CD4-positive, alpha-beta T cell treated with Interleukin-15 for 1 hour (primary cell): ENCODE data around the gene CACNB3.
"Not testable (repeated sequence)": the region's sequence is repeated elsewhere in the genome, so short reads cannot be mapped to it uniquely, and the experiment has no call there.

Experiments
- DNase-seq: peaks from one replicate; pipeline ENCODE4 v3.0.0-alpha.2; 2020

The CACNB3 gene

DNA sequence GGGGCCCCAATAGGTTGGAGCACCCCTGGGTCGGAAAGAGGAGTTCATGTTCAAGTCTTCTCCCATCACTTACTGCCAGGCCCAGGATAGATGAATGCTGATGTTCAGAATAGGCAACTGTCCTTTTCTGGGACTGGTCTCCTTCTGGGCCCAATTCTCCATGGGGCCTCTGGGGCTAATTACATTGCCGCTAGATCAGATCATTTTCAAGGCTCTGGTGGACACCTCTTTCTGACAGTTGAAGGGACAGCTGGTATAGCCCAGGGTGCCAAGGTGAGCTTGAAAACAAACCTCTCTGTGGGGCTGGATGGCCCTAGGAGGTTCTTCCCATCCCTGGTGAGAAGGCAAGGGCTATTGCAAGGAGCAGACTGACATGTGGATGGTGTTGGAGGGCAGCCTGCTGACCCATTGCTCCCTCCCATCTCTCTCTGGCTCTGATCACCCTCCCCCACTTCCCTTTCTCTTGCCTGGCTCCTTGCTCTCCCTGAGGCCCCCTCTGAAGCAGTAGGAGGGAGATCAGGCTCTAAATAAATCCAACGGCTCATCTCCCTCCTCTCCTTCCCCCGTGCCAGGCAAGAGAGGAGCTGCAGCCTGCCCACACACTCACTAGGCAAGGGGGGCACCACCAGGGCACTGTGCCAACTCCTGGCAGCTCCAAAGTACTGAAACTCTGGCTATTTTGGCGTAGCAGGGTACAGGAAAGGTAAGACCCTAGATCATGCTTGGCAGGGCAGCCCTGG is 1.9 kb downstream of the CACNB3 start:
- DNase-seq, result no peak

DNA sequence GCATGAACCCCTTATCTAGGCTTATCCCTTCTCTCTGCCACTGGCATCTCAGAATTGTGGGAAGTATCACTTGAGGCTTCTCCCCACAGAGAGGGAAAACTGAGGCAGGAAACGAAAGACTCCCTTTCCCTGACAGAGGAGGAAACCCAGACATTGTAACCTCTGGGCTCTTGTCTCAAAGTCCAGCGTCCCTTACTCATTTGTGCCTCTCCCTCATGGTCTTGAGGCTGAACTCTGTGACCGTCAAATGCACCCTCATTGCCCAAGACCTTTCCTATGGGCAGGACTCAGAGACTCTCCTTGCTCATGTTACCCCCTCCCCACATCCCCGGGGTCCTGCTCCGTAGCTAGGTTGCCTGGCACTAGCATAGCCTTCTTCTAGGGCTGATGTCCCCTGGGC is 3.8 kb downstream of the CACNB3 start:
- DNase-seq, result no peak

DNA sequence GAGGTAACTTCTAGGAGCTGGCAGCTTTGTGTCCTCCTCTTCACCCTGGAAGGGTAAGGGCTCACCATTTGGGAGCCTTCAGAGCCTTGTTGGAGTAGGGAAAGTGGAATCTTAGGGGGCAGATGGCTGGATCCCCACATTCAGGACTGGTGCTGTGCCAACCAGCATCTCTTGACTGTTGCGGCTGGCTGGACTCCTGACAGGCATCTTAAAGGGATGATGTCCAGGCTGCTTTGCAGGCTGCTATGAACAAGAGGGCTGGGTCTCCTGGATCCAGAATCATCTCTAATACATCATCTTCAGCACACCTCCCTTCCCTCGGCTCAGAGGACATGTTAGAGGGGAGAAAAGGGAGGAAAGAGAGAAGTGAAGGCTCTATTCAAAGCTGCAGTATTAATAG is 4.4 kb downstream of the CACNB3 start:
- DNase-seq, result no peak

DNA sequence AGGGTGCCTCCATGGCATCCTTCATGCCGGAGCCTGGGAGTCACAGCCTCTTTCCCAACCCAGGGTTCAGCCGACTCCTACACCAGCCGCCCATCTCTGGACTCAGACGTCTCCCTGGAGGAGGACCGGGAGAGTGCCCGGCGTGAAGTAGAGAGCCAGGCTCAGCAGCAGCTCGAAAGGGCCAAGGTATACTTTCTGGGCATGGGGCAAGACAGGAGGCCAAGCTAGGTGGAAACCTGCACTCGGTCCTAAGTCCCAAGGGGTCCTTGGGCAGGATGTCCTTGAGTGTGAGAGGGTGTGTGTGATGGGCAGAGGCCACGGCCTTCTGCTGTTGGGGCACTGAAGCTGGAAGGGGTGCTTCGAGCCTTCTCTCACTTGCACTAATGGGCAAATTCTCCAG is 5.0 kb downstream of the CACNB3 start:
- DNase-seq, result no peak

DNA sequence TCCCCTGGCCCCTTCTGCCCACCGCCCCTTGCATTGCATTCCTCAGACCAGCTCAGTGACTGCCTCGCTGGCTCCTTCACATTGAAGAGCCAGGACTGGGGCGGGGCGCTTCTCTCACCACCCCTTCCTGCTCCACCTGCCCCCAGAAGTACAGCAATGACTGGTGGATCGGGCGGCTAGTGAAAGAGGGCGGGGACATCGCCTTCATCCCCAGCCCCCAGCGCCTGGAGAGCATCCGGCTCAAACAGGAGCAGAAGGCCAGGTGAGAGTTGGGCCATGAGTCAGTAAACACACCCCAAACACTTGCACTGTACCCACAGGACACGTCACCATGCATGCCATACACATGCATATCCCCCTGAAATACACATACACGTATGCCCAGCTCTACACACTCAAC is 5.8 kb downstream of the CACNB3 start:
- no peak for DNase-seq

DNA sequence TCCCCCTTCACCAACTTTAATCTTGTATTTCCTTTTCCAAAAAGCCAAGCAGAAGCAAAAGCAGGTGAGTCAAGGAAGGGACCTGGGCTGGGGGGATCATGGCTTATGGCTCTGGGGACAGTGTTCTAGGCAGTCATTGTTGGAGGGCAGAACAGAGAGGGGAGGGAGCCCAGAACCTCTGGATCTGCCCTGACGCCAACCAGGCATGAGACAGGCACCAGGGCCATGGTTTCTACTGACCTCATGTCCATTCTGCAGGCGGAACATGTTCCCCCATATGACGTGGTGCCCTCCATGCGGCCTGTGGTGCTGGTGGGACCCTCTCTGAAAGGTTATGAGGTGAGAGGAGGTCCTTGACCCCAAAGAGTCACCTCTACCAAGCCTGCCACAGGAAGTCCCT is 6.6 kb downstream of the CACNB3 start:
- no peak for DNase-seq

DNA sequence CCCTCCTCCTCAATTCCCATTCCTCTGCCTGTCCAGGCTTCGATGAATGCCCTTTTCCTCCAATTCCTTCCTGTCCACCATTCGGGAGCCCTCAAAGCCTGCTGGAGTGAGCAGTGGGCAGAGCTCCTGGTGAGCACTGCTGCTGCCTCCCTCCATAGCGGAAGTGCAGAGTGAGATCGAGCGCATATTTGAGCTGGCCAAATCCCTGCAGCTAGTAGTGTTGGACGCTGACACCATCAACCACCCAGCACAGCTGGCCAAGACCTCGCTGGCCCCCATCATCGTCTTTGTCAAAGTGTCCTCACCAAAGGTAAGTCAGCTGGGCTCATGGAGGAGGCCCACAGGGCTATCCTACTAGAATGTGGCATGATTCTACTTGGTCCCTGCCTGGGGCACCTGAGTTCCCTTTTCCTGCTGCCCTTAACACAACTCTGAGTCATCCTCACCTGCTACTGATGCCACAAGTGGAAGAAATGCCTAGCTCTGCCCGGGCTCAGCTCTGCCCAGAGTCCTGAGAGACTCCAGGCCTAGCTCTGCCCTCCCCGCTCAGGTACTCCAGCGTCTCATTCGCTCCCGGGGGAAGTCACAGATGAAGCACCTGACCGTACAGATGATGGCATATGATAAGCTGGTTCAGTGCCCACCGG is 8.0 kb downstream of the CACNB3 start:
- DNase-seq, result no peak

DNA sequence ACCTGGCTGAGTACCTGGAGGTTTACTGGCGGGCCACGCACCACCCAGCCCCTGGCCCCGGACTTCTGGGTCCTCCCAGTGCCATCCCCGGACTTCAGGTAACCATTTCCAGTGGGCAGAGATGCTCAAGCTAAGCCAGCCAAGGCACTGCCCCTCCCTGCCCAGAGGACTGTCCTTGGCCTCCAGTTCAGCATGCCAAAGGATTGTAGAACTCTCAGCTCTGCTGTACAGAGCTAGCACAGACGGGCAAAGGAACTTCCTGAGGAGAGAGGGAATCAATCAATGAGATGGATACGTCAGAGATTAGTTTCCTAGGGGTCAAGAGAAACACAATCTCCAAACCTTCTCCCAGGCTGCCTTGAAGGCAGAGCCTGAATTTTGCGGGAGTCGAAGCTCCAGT is 8.7 kb downstream of the CACNB3 start:
- DNase-seq, result no peak

DNA sequence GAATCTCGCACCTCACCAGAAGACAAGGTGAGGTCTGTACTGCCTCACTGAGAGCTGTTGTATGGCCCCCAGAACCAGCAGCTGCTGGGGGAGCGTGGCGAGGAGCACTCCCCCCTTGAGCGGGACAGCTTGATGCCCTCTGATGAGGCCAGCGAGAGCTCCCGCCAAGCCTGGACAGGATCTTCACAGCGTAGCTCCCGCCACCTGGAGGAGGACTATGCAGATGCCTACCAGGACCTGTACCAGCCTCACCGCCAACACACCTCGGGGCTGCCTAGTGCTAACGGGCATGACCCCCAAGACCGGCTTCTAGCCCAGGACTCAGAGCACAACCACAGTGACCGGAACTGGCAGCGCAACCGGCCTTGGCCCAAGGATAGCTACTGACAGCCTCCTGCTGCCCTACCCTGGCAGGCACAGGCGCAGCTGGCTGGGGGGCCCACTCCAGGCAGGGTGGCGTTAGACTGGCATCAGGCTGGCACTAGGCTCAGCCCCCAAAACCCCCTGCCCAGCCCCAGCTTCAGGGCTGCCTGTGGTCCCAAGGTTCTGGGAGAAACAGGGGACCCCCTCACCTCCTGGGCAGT is 9.3 kb downstream of the CACNB3 start:
- DNase-seq, result no peak

DNA sequence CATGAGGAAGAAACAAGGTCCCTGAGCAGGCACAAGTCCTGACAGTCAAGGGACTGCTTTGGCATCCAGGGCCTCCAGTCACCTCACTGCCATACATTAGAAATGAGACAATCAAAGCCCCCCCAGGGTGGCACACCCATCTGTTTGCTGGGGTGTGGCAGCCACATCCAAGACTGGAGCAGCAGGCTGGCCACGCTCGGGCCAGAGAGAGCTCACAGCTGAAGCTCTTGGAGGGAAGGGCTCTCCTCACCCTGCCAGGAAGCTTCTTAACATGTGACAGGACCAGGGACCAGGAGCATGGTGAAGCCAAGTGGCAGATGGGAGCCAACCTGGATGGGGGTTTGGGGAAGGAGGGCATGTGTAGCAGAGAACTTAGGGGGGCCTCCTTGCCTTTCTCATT is 10.0 kb downstream of the CACNB3 start:
- DNase-seq, result no peak

DNA sequence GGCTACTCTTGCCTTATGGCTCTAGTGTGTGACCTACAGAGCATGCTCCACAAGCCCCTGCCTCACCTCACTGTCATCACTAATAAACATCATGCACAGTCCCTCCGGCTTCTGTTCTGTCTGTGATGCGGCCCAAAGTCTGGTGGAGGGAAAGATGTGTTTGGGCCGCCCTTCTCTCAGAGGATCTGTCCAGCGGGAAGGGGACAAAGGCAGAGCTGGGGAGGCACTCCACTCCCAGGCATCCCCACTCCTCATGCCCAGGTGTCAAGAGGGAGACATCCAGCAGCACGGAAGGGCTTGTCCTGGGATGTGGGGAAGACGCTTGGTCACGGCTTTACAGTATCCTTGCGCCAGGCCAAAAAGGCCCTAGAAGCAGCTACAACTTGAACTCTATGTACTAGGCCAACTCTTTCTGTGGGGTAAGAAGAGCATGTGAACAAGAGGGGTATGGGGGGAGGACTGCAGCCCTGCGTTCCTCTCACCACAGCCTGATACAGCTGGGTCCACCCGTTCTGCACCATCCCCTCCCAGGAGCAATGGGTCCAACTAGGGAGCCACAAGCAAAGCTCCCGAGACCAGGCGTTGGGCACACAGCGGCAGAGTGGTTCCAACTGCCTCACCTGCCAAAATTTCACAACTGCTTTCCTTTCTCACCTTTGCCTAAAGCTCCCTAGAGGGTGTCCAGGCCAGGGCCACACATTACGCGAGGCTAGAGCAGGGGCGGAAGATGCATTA is 10.7 kb downstream of the CACNB3 start:
- no peak for DNase-seq

DNA sequence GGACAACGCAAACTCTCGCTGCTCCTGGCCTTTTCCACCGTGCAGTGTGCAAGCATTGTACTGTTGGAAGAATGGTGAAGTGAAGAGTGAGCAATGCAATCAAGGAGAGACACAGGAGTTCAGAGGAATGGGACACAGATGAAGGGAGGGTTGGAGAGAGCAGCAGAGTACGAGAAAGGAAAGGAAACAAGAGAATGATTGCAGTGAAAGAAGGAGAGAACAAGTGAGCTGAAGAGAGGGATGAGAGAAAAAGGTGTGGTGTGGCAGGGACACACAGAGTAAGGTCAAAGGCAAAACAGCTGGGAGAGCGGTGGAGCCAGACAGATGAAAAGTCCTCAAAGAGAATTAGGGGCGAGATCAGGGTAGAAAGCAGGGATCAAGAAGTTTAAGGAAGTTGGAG is 13.0 kb downstream of the CACNB3 start:
- DNase-seq, result no peak

DNA sequence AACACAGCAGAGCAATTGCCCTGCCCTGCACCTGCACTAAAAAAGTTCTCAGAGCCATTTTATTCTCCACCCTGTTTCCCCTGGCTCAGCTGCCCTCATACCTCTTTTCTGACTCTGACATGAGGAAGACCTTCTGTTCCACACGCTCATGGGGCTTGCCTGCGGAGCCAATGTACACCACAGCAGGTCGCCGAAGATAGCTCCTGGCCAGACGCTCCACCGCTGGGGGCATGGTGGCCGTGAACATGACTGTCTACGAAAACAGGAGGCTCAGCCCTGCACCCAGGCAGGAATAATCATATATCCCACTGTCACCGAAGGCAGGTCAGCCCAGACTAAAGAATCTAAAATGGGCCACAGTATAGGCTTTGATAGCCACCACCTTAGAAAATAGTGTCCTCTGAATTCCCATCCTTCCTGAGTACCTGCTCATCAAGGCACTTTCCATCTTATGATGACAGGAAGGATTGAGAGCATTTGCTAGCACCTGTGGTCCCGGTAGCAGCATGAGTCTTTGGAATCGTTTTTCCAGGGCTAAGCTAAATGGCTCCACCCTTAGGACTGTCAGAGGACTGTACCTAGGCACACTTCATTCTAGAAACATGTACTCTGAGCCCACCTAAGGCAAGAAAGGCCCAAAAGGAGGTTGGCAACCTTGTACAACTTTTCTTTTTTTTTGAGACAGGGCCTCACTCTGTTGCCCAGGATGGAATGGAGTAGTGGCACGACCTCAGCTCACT is 14.2 kb downstream of the CACNB3 start:
- DNase-seq, result no peak

DNA sequence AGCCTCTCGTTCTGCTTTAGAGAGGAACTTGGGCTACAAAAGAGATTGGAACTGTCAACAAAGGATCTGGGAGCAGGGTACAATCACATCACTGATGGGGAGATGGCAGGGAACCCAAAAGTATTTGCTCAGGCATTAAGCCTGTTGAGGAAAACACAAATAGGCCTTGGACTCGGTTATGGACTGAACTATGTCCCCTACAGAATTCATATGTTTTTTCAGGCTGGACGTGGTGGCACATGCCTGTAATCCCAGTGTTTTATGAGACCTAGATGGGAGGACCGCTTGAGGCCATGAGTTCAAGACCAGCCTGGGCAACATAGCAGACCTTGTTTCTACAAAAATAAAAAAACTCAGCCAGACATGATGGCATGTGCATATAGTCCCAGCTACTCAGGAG is 19.8 kb downstream of the CACNB3 start:
- no peak for DNase-seq

DNA sequence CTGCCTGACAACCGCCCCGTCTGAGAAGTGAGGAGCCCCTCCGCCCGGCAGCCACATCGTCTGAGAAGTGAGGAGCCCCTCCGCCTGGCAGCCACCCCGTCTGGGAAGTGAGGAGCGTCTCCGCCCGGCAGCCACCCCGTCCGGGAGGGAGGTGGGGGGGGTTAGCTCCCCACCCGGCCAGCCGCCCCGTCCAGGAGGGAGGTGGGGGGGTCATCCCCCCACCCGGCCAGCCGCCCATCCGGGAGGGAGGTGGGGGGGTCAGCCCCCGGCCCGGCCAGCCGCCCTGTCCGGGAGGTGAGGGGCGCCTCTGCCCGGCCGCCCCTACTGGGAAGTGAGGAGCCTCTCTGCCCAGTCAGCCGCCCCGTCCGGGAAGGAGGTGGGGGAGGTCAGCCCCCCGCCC is 23.7 kb downstream of the CACNB3 start:
- DNase-seq, result not testable (repeated sequence)

DNA sequence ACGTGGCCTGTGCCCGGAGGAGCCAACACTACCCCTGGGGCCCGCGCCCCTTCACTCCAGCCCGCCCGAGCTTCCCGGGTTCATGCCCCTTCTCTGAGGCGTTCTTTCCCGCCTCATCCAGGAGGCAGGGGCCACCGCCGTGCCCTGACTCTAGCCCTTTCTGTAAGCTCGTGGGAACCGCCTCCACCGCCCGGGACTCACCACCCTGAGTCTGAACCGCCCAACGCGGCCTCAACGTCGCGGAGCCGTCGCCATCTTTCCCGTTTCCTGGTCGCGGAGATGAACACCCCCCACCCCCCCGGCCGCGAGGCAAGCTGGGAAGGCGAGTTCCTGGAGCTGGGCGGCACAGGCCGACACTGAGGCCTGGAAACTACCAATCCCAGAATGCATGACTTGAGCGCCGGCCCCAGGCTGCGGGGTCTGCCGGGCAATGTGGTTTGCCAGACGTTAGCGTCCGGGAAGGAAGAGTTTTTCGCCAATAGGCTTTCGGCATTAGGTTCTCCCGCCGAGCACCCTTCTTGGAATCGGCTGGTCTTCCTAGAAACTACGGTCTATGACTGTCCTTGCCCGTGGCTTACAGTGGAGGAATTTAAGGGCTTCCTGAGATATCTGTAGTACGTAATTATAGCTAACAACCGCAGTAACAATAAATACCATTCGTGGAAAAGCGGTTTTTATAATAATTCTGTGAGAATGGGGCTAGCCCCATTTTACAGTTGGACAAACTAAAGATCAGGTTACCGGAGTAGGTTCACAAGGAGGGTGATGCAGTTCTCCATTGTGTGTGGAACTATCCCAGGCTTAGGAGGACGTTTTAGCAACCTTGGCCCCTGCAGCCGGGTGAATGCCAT is 33.8 kb downstream of the CACNB3 start, which contains the start of gene DDX23:
TSS of gene DDX23 (minus strand) at position 281 of the 851 bp plus-strand sequence. CDS start 6,381 bp downstream, outside the sequence.
- peak; percentile 97 for DNase-seq

DNA sequence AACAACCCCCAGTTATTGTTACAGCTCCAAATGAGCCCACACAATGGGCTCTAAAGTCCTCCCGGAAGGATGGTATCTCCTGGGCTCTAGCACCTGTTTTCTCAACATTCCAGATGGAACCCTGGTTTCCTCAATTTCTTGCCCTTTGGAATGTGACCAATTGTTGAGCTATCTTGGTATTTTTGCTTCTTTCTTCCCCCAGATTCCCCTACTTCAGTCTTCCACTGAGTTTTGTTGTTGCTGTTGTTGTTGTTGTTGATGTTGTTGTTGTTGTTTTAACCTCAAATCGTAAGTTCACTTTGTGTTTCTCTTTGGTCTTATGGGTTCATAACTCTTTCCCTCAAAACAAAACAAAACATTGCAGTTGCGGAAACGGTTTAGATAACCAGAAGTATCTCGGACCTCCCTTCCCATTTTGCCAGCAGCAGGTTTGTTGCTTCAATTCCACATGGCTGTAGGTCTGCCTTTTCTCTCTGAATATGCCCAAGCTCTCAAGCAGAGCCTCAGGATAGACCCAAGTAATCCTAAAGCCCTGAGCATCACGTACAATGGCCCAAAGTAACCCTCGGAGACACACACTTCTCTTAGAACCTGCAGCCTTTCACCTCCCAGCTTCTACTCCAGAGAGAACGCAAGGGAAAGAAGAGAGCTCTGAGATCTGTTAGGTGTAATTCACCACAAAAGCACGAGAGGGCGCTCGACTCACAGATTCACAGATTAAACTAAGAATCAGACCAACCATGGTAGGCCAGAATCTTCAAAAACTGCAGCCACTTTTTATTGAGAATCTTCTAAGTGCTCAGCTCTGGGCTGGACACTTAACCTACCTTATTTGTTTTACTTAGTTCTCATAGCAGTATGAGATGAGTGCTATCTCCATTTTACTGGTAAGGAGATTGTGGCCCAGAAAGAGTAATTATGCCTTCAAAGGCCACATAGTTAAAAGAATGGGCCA is 34.7 kb downstream of the CACNB3 start:
- peak; percentile 84 for DNase-seq

DNA sequence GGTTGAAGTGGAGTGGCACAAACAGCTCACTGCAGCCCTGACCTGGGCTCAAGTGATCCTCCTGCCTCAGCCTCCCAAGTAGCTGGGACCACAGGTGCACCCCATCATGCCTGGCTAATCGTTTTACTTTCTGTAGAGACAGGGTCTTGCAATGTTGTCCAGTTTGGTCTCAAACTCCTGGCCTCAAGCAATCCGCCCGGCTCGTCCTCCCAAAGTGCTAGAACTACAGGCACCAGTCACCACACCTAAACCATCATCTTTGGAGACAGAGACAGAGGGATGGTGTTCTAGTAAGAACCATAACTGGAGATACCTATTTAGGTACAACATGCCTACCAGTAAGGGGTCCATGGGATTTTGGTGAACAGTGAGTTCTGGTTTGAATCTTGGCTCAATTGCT is 36.2 kb downstream of the CACNB3 start:
- DNase-seq, result no peak

DNA sequence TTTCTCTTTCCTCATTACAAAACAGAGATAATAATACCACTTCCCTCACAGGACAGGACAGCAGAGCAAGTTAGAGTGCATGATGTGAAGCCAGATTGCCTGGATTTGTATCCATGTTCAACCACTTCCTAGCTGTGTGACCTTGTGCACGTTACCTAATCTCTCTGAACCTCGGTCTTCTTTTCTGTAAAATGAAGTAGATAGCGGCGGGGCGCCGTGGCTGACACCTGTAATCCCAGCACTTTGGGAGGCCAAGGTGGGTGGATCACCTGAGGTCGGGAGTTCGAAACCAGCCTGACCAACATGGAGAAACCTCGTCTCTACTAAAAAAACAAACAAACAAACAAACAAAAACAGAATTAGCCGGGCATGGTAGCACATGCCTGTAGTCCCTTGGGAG is 36.6 kb downstream of the CACNB3 start:
- not testable (repeated sequence) for DNase-seq

DNA sequence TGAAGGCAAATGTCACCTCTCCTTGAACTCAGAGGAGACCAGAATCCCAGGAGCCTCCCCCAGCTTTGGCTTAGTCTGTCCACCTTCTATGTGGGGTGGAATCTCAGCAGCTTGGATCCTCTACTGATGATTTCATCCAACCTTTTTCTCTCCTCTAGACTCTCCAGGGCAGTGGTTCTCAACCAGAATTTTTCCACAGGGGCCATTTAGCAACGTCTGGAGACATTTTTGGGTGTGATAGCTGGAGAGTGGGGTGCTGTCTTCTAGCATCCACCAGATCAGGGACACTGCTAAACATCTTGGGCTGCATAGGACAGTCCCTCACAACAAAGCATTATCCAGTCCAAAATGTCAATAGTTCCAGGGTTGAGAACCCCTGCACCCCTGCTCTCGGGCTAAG is 38.1 kb downstream of the CACNB3 start:
- no peak for DNase-seq
